Ovary (tissue), 3 donors: ENCODE results near the gene RAB12.

Experiments used
- CTCF ChIP-seq, 3 donors: fragments of 450-650 bp in 2 of 3; fragments of 200-600 bp in 1 of 3; IDR thresholded peaks; one replicate each; pipeline versions ENCODE4 v1.5.1 to v1.8.0; 2016 to 2022; ENCODE audit warnings: antibody characterized with exemption in 3 of 3, mild to moderate bottlenecking in 1 of 3
- POLR2A ChIP-seq: fragments of 450-650 bp; IDR thresholded peaks from one replicate; pipeline ENCODE4 v1.6.1; 2017; ENCODE audit warnings: antibody characterized with exemption, mild to moderate bottlenecking, moderate library complexity
- donor health status: DM: no; HTN: no; CAD: no.

- no peak for TF ChIP-seq CTCF (IDR thresholded peaks at IDR 0.05)
- TF ChIP-seq POLR2A: no peak
Measured at GRCh38 chr18:8625461-8626092, 16.3 kb downstream of the RAB12 start.
